WERI-Rb-1 (cell line): ENCODE results near the gene HDAC4.

Experiments
- DNase-seq: peaks from one replicate; pipeline ENCODE4 v3.0.0-alpha.2; 2020
- H3K27ac ChIP-seq: fragments of 250-450 bp; sonication (Bioruptor Pico); 2 replicates; pipeline ENCODE4 v1.5.1; 2020; ENCODE audit warnings: mild to moderate bottlenecking, moderate library complexity
- H3K27me3 ChIP-seq: fragments of 250-450 bp; sonication (Bioruptor Pico); 2 replicates; pipeline ENCODE4 v1.5.1; 2021; ENCODE audit warnings: mild to moderate bottlenecking, low read depth, moderate library complexity; ENCODE audit not compliant: insufficient read depth, severe bottlenecking
- H3K36me3 ChIP-seq: fragments of 250-450 bp; sonication (Bioruptor Pico); 2 replicates; pipeline ENCODE4 v1.5.1; 2020; ENCODE audit warnings: mild to moderate bottlenecking, moderate library complexity
- H3K4me3 ChIP-seq: 2 replicates; pipeline ENCODE4 v1.5.1; 2011; ENCODE audit warnings: low read depth, mild to moderate bottlenecking, control low read depth, low read length
- H3K9me3 ChIP-seq: fragments of 250-450 bp; sonication (Bioruptor Pico); 2 replicates; pipeline ENCODE4 v1.5.1; 2021; ENCODE audit warnings: mild to moderate bottlenecking, moderate library complexity; ENCODE audit not compliant: severe bottlenecking
- TF ChIP-seq, protein P1 (sequence below): IDR thresholded peaks from 2 replicates; pipeline ENCODE4 v1.5.1; 2011; ENCODE audit warnings: low read depth, mild to moderate bottlenecking, control low read depth, inconsistent platforms, low read length

HDAC4 gene

DNA sequence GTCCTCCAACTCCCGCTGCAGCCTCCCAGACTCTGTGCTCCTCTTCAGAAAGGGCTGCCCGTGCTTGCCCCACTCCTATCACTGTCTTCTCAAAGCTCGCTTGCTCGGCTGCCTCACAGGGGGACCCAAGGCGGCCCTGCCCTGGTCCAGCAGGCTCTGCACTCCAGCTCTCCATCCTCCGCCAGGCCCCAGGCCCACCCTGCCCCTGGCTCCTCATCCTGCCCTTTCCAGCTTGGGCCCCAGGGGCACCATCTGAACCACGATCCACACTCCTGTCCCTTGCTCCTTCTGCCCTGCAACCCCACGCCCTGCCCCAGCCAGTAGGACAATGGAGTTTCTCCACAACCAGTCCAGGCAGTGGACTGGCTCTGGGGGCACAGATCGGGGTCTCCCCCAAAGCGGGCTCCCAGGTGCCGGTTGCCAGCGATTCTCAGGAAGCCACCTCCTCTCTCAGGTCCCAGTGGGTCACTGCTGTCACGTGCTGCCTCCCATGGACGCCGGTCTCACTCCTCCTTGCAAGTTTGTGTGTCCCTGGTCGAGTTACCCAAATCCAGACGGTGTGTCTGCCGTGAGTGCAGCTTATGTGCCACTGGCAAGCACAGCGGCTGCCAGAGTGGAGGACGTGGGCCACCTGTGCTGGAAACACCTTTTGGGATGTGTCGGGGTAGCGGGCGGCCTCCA, 238.5 kb downstream of the HDAC4 start:
- Histone ChIP-seq H3K4me3 (no peak overlapping the region), H3K9me3 (no peaks in the 10 kb centered on the region), H3K27ac (no peak overlapping the region), H3K36me3 (no peaks in the 10 kb centered on the region), H3K27me3 (no peaks in the 10 kb centered on the region)
- TF ChIP-seq, protein P1, sequence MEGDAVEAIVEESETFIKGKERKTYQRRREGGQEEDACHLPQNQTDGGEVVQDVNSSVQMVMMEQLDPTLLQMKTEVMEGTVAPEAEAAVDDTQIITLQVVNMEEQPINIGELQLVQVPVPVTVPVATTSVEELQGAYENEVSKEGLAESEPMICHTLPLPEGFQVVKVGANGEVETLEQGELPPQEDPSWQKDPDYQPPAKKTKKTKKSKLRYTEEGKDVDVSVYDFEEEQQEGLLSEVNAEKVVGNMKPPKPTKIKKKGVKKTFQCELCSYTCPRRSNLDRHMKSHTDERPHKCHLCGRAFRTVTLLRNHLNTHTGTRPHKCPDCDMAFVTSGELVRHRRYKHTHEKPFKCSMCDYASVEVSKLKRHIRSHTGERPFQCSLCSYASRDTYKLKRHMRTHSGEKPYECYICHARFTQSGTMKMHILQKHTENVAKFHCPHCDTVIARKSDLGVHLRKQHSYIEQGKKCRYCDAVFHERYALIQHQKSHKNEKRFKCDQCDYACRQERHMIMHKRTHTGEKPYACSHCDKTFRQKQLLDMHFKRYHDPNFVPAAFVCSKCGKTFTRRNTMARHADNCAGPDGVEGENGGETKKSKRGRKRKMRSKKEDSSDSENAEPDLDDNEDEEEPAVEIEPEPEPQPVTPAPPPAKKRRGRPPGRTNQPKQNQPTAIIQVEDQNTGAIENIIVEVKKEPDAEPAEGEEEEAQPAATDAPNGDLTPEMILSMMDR = no peak
- no peak for DNase-seq

DNA sequence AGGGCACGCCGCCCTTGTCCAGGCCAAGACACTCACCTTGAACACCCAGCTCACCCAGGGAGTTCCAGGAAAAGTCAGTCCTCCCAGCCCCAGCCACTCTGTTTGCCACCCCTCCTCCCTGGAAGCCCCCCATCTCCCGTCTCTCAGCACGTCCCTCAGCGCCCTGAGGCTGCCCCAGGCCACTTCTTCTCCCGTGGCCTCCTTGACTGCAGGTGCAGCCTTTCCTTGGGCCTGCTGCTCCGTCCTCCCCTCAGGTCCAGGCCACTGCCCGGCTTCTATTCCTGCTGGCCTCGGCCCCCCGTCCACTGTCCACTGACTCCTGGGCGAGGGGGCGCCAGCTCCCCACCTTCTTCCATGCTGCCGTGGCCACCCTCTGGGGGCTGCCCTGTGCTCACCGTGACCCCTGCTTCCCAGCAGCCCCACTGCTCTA, 239.1 kb downstream of the HDAC4 start:
- no peaks in the 10 kb centered on the region for H3K36me3 ChIP-seq

DNA sequence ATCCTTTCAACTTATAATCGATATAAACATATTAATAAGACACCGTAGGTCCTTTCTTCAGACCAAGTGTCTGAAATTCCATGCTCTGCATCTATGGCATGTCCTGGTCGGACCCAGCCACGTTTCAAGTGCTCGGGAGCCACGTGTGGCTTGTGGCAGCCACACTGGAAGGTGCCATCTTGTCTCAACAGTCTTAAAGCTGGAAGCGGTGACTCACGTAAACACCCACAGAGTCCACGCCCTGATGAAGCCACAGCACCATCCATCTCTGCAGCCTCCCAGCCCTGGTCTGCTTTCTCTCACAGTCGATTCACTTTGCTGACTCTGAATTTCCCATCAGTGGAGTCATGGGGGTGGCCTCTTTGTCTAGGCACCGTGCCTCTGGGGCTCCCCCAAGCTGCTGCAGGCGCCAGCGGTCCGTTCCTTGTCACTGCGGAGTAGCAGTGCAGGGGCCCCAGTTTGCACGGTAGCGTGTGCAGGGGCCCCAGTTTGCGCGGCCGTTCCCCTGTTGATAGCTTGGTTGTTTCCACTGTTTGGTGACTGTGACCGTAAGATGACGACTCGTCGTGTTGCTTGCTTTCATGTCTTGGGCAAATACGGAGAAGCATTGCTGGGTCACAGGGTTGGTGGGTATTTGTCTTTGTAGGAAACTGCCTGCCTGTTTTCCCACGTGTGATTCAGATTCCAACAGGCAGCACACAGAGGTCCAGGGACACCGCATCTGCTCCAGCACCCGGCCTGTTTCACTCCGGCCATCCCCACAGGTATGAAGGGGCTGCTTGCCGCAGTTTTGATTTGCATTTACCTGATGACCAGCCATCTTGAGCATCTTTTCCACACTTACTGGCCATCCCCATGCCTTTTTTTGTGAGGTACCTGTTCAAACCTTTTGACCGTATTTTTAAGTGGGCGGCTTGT, 240.3 kb downstream of the HDAC4 start:
- no peak for DNase-seq
- TF ChIP-seq, protein P1 = no peak
- no peaks in the 10 kb centered on the region for H3K27me3 ChIP-seq

More for the DNA sequence above, 239.1 kb downstream of the HDAC4 start:
- Histone ChIP-seq H3K27me3 (no peaks in the 10 kb centered on the region), H3K27ac (no peak overlapping the region), H3K9me3 (no peaks in the 10 kb centered on the region), H3K4me3 (no peak overlapping the region)
- TF ChIP-seq, protein P1 = no peak
- no peak for DNase-seq

DNA sequence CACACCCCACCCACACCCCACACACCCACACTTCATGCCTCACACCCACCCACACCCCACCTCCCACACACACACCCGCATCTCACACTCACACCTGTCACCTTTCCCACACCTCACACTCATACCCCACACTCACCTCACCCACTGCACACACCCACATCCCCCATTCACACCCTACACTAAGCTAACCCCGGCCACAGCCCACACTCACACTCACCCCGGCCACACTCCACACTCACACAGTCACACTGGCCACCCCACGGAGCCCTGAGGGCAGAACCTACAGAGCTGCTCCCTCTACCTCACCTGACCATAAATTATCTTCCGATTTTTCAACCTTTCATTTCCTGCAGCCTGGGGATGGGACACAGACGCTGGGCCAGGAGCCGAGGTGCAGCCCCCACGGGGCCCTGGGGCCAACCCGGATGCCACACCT, 241.3 kb downstream of the HDAC4 start:
- H3K36me3 ChIP-seq = no peaks in the 10 kb centered on the region
- no peak for DNase-seq
- no peaks in the 10 kb centered on the region for H3K9me3 ChIP-seq
- no peak overlapping the region for H3K4me3 ChIP-seq
- H3K27me3 ChIP-seq = no peaks in the 10 kb centered on the region
- H3K27ac ChIP-seq = no peak overlapping the region
- TF ChIP-seq, protein P1 = no peak

More for the DNA sequence above, 240.3 kb downstream of the HDAC4 start:
- H3K4me3 ChIP-seq = no peak overlapping the region
- H3K27ac ChIP-seq = no peak overlapping the region
- H3K36me3 ChIP-seq = no peaks in the 10 kb centered on the region
- H3K9me3 ChIP-seq = no peaks in the 10 kb centered on the region

DNA sequence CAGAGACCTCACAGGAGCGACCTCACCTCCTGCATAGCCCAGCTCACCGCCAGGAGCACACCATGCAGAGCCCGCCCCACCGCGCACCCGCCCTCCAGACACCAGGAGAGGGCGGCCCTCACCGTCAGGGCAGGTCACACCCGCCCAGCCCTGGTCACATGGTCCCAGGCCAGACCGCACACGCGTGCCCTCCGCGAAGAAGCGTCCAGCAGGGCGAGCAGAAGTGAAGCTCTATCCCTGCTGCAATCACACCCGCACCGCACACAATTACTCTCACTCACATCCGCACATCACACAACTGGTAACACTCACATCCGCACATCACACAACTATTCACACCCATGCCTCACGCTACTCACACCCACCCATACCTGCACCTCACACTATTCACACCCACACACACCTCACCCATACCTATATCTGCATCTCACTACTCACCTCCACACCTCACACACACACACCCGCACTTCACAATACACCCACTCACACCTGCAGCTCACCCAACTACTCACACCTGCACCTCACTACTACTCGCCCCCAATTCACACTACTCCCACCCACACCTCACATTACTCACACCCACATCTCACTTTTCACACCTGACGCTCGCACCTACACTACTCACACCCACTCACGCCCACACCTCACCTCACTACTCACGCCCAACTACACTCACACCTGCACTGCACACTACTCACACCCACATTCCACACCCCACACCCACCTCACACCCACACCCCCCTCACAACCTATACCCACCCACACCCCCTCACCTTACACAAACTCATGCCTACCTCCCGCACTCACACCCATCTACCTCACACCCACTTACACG, 242.0 kb downstream of the HDAC4 start:
- H3K4me3 ChIP-seq = no peak overlapping the region
- no peaks in the 10 kb centered on the region for H3K9me3 ChIP-seq
- no peak overlapping the region for H3K27ac ChIP-seq
- no peaks in the 10 kb centered on the region for H3K27me3 ChIP-seq
- H3K36me3 ChIP-seq = no peaks in the 10 kb centered on the region
- no peak for DNase-seq
- TF ChIP-seq, protein P1 = no peak
